Omental fat pad (tissue), 4 donors: Measurements from ENCODE around the gene CAPZB. TPM values are rescaled to one million over a fixed set of nuclear protein-coding genes. Genes with fewer than 3 reads are reported as not detected.
"Not testable (repeated sequence)": the region's sequence is repeated elsewhere in the genome, so short reads cannot be mapped to it uniquely, and the experiment has no call there.

Experiments used
- ATAC-seq: fragments of 150-250 bp; one replicate; pipeline ENCODE4 v1.9.1; 2016; ENCODE audit warnings: mild to moderate bottlenecking, moderate library complexity; ENCODE audit not compliant: low FRiP score
- DNase-seq: peaks from one replicate; pipeline ENCODE4 v3.0.0-alpha.2; 2019; ENCODE audit warnings: low spot score
- CTCF ChIP-seq, 3 donors: fragments of 450-650 bp; IDR thresholded peaks; one replicate each; pipeline ENCODE4 v1.5.1; 2016 to 2017; ENCODE audit warnings: antibody characterized with exemption in 3 of 3, mild to moderate bottlenecking in 3 of 3, moderate library complexity in 2 of 3
- small RNA-seq: library from RNA; depleted of rRNA; stranded (forward); fragments of <200 nt; gene quantifications from one replicate; pipeline ENCODE3, GENCODE V24; 2016
- total RNA-seq, 4 donors: library from RNA; depleted of rRNA; stranded (reverse); fragments of >200 nt; gene quantifications; one replicate each; pipeline ENCODE4 v1.1.0, GENCODE V29; 2016

The CAPZB gene
- total RNA-seq, 4 donors from 2014 or later, result 98.0 to 130 (median 120) TPM

- no peak for TF ChIP-seq CTCF (IDR thresholded peaks at IDR 0.05)
- no peak for DNase-seq
- ATAC-seq, result no peak
Observed at GRCh38 chr1:19307794-19308508, 177.4 kb downstream of the CAPZB start.

- DNase-seq, result no peak
- no peak for TF ChIP-seq CTCF (IDR thresholded peaks at IDR 0.05)
- ATAC-seq, result no peak
Observed at GRCh38 chr1:19306941-19307340, 178.4 kb downstream of the CAPZB start.

GRCh38 chr1:19305880-19306279 lies 179.5 kb downstream of the CAPZB start:
- no peak for TF ChIP-seq CTCF (IDR thresholded peaks at IDR 0.05)
- ATAC-seq, result no peak
- DNase-seq, result no peak

GRCh38 chr1:19304081-19304480 lies 181.3 kb downstream of the CAPZB start:
- ATAC-seq, DNase-seq: not testable (repeated sequence)

GRCh38 chr1:19300211-19300610 lies 185.1 kb downstream of the CAPZB start:
- ATAC-seq (no peak), DNase-seq (no peak)
- TF ChIP-seq CTCF (IDR thresholded peaks at IDR 0.05), result no peak

GRCh38 chr1:19294638-19295037 lies 190.7 kb downstream of the CAPZB start:
- no peak for ATAC-seq
- no peak for TF ChIP-seq CTCF (IDR thresholded peaks at IDR 0.05)
- no peak for DNase-seq

- ATAC-seq, result no peak
- no peak for DNase-seq
- TF ChIP-seq CTCF (IDR thresholded peaks at IDR 0.05), result no peak
Observed at GRCh38 chr1:19289244-19289643, 196.1 kb downstream of the CAPZB start.

Small RNAs within 50 kb of the gene (small RNA-seq; reads per million reads assigned to genes)
- gene RN7SL277P (not detected), gene RNU4-28P (not detected), gene RNU6-1099P (not detected)

Other genes starting within 250 kb of the CAPZB start
- 10 to 100 TPM; 28.5 to 54.3 (median 40.9) TPM for gene EMC1, start 234.0 kb downstream of the CAPZB start, total RNA-seq
- 10 to 100 TPM; 17.2 to 76.7 (median 27.0) TPM for gene MRTO4, start 233.7 kb downstream of the CAPZB start, total RNA-seq
- gene AKR7A3, start 196.8 kb downstream of the CAPZB start, total RNA-seq, result 1 to 10 TPM in 2 of 4 donors, under 1 TPM in 2; 0.37 to 1.7 (median 0.88) TPM
- 10 to 100 TPM; 51.6 to 73.6 (median 59.0) TPM for gene AKR7A2, start 173.4 kb downstream of the CAPZB start, total RNA-seq
- 10 to 100 TPM in 3 of 4 donors, 1 to 10 TPM in 1; 9.6 to 21.1 (median 13.6) TPM for gene SLC66A1, start 173.2 kb downstream of the CAPZB start, total RNA-seq
- gene NBL1, start 158.8 kb upstream of the CAPZB start, total RNA-seq, result 10 to 100 TPM; 36.8 to 97.9 (median 72.8) TPM
- not detected for gene HTR6, start 179.3 kb upstream of the CAPZB start, total RNA-seq